GM13977 (cell line): ENCODE measurements around the gene FLNA.

ENCODE experiments used
- DNase-seq: peaks from one replicate; pipeline ENCODE4 v3.0.0; 2012; ENCODE audit warnings: low spot score
- CTCF ChIP-seq: IDR thresholded peaks from 2 replicates; pipeline ENCODE4 v1.5.1; 2012; ENCODE audit warnings: mild to moderate bottlenecking, control low read depth; ENCODE audit not compliant: insufficient read depth; ENCODE audit errors: extremely low read depth, missing control alignments
- in situ Hi-C: fragments of 300-500 bp; cut with MboI; formaldehyde crosslinking; loops from one replicate; pipeline ENCODE4 v1.12.0; 2022; ENCODE audit warnings: low sequenced_read_pairs, low pct_unique_long_range_greater_than_20kb, mixed read lengths, inconsistent platforms; ENCODE audit not compliant: unreplicated experiment

The FLNA gene

GRCh38 chrX:154321594-154321993 lies 52.8 kb downstream of the FLNA start:
- TF ChIP-seq CTCF: peak; percentile 25
- no peak for DNase-seq
- in situ Hi-C loops: no loop called here

- in situ Hi-C loops: no loop called here
- no peak for TF ChIP-seq CTCF
- DNase-seq: no peak
These were observed 53.3 kb downstream of the FLNA start for GRCh38 chrX:154321152-154321551.

- no peak for TF ChIP-seq CTCF
- no peak for DNase-seq
- in situ Hi-C loops: no loop called here
These were observed 54.0 kb downstream of the FLNA start for GRCh38 chrX:154320406-154320805.

GRCh38 chrX:154317391-154317995 lies 56.9 kb downstream of the FLNA start:
- no peak for DNase-seq
- no peak for TF ChIP-seq CTCF
- in situ Hi-C loops: no loop called here

- in situ Hi-C loops: no loop called here
- no peak for DNase-seq
- TF ChIP-seq CTCF: no peak
These were observed 59.0 kb downstream of the FLNA start for GRCh38 chrX:154315416-154315815.

- TF ChIP-seq CTCF: no peak
- DNase-seq: peak; percentile 52
- in situ Hi-C loops: no loop called here
These were observed 61.3 kb downstream of the FLNA start for GRCh38 chrX:154313147-154313546.

- in situ Hi-C loops: no loop called here
- no peak for DNase-seq
- TF ChIP-seq CTCF: no peak
These were observed 62.3 kb downstream of the FLNA start for GRCh38 chrX:154312116-154312515.
